Effector CD4-positive, alpha-beta T cell (primary cell): ENCODE data around the gene HDAC7.

Source experiments
- DNase-seq: peaks from one replicate; pipeline ENCODE4 v3.0.0-alpha.2; 2020

Gene HDAC7

DNA sequence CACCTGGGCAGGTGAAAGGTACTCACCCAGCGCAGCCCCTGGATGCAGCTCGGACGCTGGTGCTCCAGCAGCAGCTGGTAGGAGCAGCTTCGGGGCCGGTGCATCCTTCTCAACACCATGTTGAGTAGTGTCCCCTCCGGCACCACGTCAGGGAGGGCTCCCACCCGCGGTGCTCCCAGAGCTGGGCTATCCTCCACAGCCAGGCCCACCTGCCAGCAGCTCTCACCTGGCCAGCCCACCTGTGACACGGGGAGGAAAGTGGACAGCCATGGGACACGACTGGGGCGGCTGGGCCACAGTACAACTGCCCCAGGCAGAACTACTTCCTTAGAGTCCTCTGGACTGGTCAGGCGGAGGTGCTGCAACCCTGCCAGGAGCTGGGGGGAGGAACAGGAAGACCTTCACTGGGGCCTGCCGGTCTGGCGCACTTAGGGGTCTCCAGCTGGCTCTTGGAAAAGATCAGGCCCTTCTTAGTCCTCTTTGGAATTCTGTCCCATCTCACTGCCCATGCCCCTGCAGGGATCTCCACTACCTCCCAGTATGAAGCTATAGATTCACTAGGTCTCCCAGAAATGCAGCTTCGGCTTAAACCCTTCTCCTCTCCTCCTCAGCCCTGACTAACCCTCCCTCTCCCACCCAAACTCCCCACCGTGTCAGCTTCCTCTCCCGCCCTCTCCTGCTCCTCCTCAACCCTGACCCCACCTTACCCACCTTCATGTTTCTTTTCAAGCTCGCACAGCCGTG, 61.7 kb downstream of the HDAC7 start:
- no peak for DNase-seq

DNA sequence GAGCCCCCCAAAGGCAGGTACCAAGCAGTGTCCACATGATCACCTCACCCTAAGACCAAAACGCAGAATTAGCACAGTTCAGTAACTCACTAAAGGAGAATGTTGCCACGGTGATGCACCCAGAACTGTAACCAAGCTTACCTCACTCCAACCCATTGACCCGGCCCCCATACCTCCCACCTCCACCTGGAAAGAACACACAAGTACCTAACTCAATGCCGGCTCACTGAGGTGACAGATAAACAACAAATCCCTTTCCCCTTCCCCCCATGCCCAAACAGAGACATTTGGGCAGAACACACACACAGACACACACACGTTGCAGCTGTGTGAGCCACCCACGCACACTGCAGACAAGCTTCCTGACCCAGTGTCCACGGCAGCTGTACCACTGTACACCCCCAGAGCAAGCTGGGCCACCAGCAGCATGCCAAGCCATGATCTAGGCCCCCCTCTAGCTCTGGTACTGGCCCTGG, 62.3 kb downstream of the HDAC7 start:
- DNase-seq: no peak

DNA sequence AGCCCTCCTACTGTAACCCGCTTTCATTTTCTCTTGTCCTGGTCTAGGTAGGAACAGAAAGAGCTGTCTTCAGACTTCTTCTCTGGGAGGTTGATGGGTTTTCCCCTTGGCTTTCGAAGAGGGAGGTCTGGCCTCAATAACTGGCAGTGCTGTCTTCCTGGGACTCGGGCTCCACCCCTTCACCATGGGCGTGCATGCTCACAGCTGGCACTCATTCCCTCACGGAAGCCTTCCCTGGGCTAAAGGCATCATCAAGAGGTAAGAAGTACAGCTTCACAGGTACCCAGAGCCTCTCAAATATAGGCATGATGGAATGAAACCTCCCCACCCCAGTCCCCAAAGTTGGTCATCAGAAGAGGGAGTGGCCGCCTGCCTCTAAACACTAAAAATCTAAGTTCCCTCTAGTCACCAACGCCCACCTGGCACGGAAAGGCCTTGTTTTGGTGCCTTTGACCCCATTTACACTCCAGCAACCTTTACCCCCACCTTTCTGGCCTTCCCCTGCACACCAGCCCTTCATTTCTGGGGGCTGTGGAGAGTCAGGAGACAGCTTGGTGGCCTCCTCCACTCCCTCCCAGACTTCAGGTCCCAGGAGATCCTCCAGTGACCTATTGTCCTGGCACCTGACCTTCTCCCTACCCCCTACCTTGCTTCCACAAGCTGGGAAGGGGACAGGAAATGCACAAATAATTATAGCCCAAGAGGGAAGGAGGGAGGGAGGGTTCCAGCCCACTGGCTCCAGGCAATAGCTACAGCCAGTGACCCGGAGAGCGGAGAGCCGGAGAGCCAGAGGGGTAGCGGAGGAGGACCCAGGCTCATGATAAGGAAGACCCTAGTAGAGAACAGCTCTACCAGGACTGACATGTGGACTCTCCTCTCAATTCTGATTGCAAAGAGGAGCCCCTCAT, 63.8 kb downstream of the HDAC7 start:
- no peak for DNase-seq

DNA sequence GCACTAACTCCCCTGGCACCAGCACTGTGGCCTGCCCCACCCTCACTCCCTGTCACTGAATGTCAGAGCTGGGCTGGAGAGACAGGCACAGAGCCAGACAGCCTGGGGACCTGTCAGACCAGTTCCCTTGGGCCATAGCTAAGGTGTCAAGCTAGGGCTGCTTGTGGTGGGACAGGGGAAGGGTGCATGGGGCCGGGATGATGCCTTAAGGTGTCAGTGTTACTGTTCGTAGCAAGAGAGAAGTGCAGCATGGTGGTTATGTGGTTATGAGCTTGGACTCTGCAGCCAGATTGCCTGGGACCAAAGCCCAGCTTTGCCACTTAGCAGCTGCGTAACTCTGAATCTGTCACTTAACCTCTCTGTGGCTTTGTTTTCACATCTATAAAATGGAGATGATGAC, 64.8 kb downstream of the HDAC7 start:
- no peak for DNase-seq

DNA sequence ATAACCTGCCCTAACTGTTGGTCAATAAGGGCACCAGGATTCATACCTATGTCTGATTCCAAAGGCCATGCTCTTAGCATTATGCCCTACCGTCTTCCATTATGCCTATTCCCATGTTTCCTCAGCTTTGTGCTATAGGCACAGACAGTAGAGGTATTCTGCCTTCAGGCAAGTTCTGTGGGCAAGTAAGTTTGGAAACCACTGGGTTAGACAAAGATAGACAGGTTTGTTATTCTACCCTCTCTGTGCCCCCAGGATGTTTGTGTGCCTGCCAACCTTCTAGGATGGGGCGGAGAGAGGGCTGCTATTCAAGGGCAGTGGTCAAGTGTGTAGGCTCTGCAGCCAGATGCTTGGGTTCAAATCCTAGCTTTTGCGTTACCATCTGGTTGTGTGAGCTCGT, 65.6 kb downstream of the HDAC7 start:
- no peak for DNase-seq

DNA sequence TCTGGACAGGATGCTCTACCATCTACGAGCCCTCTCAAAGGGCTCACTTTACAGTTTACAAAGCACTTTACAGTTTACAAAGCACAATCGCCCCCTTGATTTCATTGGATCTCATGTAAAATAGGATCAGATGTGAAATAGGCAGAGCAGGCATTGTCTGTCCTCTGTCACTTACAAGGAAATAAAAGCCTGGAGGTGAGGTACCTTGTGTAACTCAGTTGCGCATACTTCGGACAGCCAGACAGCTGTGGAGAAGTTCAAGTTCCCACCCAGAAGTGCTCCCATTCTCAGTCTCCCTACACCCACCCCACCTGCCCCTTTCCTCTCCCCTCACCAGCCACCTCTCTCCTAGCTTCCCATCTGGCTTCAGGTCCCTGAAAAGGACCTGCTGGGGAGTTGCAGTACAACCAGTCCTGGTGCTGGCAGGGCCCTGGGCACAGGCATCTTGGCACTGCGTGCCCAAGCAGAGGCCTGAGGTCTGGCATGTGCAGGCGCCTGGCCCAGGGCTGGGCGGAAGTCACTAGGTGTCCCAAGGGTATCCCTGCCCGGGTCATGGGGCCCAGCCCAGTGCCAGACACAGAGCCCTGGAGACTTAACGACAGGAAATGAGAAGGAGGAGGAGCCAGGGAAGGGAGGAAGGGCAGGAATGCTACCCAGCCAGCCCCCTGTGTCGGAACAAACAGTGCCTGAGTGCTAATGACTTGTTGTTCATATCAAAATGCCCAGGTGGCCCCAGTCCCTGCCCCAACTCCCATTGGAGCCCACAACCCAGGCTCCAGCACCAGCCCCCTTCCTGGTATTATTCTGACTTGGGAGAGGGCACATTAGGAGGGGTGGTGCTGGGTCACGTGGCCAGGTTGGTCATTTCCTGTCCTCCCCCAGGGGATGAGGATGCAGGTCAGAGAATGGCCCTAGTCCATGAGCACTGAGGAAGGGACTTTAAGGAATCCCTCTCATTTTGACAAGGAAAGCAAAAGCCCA, 66.4 kb downstream of the HDAC7 start:
- DNase-seq: no peak

DNA sequence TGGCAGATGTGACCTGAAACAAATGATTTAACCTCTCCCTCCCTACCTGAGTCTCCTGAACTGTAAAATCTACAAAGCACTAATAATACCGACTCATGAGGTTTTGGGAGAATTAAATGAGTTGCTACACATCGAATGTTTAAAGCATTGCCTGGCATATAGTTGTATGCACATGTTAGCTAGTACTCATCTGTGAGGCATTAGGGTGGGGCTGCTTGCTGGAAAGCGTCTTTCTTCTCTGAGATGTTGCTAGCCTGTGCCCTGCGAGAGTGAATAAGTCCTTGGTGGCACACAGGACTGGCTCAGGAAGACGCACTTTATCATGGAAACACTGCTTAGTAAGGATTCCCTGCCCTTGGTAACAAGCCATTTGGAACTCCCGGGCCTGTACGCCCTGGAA, 67.2 kb downstream of the HDAC7 start:
- no peak for DNase-seq

DNA sequence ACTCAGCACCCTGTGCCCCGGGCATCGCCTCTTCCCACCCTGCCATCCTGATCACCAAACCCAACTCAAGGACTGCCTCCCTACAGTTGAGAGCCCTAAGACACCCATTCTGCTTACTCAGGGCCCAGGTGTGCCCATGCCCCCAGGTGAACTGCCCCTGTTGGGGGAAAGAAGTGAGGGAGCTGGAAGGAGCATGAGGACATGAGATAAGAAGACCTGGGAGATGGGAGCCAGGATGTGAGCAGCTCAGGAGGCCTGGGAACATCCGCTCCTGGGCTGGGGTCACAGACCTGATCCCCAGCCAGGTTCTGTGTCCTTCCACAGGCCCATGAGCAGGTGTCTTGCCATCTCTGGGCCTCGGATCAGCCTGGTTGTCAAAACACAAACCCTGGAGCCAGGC, 67.6 kb downstream of the HDAC7 start:
- no peak for DNase-seq

DNA sequence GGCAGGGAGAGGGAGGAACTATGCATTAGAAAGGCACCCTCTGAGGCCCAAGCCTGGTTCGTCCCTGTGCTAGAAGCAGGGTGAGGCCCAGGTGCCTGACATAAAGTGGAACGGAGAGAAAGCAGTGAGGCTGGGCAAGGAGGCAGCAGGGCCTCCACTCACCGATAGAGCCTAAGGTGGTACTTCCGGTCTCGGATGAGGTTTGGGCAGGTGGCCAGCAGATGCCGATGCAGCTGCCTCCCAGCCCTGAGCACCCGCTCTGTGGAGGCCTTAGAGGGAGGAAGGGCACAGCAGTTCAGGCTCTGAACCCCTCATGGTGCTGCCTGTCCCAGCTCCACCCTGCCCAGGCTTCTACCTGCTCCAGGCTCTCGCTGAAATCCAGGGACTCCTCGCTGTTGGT, 68.1 kb downstream of the HDAC7 start:
- no peak for DNase-seq

DNA sequence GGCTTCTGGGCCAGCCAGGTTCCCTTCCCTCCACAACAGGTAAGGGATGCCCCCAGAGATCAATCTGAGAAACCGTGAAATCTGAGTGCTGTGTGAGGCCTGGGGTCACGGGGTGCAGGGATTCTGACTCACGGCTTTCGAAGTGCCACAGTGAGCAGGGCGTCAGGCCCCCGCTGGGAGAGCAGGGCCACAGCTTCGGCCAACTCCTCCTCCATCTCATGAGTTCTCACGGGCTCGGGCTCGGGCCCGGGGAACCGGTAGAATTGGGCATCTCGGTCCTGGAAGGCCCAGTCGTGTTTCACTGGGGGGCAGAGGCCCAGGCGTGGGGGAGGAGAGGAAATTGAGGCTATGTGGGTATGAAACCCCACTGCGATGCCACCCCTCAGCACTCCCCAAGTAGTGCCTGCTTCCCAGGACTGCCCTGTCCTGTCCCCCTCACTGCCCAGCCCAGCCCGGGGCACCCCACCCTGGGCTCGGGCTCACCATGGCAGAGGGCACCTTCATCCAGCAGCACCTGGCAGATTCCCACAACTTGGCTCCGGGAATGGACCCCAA, 68.7 kb downstream of the HDAC7 start:
- DNase-seq: no peak

DNA sequence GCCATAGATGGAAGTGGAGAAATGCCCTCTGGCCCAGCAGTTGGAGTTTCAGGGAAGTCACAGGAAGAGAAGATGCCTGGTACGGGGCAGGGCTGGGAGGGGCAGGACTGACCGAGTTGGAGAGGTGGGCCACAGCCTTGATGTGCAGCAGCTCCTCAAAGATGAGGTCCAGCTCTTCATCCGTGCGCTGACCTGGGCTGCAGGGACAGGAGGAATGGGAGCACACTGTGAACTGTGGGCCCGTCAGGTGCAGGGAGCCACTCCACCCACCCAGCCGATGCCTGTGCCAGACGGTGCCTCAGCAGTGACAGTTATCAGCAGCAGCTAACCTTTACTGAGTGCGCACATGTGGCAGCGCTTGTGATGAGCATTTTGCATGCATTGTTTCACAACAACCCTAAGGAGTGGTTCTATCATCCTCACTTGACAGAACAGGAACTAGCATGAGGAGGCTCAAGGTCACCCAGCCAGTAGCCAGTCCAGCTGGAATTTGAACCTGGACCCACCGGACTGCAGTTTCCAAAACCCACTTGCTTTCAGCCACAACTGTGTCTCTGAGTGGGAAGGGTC, 69.4 kb downstream of the HDAC7 start:
- DNase-seq: no peak

DNA sequence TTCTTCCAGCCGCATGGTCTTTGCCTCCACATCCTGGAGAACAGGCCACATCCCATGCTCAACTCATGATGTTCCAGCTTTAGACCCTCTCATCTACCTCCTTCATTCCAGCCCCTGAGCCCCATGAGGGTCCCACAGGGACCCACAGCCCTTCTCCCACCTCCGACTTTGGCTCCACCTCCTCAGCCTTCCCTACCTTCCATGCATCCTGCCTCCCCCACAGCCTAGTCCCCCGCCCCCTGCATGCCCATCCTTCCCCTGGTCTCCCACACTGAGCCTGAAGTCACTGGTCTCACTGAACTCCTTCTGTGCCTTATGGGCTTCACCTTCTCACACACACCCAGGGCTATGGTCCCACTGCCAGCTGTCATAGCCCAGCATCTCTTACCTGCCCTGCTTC, 70.8 kb downstream of the HDAC7 start:
- DNase-seq: no peak

DNA sequence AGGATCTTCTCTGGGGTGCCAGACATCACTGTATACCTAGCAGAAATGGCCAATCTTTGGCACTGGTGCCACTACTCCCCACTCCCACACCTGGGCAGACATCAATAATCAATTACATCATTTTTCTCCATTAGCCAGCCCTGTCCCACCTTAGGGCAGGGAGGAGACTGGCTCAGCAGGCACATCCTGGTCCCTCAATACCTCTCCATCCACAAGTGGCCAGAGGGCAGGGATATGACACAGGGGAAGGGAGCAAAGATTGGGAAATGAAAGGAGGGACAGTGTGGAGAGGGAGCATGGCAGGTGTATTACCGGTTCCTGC, 71.2 kb downstream of the HDAC7 start:
- no peak for DNase-seq

DNA sequence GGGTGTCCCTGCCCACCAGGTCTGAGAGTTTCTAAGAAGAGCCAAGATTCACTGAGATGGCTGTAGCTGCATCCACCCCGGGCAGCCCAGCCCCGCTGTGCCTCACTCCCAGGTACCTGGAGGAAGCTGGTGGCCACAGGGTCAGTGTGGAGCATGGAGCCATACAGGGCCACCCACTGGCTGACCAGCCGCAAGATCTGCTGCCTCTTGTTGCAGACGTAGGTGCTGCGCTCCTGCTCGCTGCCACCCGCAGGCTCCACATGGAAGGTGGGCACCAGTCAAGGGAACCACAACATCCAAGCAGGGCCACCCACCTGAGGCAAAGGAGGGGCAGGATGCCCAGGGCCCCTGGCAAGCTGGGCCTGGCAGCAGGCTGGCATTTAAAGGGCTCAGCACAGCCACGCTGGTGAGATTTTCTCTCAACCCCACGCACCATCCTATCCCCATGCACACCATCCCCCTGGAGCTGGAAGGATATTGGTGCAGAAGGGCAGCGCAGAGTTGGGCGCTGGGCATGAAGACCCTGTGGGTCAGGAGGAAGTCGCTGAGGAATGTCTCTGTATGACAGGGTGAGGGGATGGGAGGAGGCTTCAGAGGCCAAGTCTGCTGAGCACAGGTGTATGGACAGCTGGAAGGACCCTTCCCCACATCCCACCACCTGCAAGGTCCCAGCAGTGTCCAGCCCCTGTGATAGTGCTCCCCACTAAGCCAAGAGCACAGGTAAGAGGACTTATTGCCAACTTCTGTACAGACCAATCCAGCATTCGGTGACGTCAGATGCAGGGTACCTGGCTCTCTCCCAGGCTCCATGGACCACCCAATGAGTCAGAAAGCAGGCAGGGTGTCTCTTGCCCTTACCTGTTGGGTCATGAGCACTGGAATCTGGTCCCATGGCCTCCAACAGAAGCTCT, 71.9 kb downstream of the HDAC7 start:
- no peak for DNase-seq

DNA sequence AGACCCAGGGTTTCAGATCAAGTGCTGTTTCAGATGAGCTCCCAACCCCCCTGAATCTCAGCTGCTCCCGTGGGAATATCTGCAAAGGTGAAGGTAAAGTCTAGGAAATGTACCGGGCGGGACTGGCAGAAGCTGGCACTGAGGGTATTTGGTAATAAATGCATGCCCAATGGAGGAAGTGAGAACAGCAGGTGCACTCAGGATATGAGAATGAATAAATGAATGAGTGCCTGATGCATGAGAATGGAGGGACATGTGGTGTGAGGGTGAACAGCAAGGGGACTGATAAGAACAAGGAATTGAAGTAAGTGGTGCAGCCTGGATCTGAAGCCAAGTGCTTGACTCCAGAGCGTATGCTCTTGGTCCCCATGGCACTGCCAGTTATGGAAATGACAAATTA, 72.6 kb downstream of the HDAC7 start:
- no peak for DNase-seq

DNA sequence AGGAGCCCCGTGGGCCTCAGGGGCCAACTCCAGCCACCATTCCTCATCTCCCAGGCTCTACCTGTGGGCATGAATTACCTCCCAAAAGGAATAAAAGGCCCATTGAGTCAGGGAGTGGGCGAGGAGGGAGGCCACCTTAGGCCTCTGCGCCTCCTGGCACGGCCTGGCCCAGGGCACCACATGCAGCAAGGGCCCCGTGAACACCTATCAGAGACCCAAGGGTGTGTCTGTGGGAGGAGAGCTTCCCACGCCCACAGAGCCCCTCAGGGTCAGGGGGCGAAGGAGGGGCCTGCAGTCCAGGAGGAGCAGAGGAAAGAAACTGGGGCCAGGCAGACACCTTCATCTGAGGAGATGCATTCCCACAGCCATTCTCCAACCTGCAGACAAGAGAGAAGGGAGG, 73.2 kb downstream of the HDAC7 start:
- no peak for DNase-seq

DNA sequence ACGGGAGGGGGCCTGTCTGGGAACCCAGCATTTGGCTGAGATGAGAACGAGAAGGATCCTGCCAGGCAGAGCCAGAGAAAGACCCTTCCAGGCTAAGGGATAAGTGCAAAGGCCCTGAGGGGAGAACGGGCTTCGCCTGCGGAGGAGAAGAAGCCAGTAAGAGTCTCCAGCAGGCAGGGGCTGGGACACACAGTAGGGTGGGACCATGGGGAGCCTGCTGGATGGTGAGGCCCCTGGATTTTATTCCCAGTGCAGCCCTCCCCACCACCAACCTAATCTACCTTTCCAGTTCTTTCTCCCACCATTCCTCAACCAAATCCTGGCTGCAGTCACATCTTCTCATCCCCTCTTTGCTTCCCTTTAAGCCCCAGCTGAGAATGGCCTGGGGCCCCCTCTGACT, 73.6 kb downstream of the HDAC7 start:
- DNase-seq: no peak

DNA sequence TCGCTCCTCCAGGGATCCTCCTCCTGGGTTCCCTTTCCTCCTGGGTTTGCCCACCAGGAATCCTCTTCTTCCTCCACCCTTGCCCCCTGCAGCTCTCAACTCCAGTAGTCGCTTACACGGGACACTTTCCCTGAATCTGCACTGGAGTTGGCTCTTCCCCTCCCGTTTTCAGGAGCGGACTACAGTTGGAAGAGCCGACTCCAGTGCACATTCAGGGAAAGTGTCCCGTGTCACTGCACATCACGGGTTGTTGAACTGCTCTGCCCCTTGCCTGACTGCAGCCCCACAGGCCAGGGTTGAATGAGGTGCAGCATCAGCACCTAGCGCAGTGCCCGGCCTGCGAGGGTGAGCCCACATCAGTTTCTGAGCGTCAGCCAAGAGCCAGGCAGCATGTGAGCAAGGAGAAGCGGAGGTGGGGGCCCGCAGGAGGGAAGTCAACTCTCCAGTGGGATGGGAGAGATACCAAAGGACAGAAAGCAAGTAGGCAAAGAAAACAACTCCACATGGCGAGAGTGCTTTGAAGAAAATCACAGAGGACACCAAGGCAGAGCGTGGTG, 74.1 kb downstream of the HDAC7 start:
- no peak for DNase-seq

DNA sequence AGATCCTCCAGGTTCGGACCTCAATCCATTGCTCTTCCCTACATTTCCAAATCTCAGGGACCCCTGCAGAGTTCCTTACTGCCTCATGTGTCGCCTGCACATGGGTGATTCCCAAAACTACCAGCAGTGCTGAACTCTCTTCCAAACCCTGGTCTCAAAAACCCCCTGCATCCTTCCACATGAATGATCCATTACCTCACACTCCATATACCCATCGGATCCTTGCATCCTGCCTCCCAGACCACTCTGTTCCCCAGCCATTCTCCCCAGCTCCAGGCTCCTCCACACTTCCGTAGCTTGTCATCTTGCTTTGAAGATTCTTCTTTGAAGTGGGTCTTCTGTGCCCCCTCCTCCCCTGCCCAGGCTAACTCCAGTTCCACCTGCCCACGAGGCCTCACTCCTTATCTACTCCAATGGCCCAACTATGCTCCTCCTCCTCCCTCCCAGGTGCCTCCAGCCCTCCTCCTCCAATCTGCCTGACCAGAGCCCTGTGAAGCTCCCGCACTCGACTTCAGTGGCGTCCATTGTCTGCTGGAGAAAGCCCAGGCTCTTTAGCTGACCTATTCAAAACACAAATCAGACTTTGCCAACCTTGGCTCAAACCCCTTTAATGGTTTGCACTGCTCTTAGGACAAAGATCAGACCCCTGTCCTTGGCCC, 74.8 kb downstream of the HDAC7 start:
- no peak for DNase-seq

DNA sequence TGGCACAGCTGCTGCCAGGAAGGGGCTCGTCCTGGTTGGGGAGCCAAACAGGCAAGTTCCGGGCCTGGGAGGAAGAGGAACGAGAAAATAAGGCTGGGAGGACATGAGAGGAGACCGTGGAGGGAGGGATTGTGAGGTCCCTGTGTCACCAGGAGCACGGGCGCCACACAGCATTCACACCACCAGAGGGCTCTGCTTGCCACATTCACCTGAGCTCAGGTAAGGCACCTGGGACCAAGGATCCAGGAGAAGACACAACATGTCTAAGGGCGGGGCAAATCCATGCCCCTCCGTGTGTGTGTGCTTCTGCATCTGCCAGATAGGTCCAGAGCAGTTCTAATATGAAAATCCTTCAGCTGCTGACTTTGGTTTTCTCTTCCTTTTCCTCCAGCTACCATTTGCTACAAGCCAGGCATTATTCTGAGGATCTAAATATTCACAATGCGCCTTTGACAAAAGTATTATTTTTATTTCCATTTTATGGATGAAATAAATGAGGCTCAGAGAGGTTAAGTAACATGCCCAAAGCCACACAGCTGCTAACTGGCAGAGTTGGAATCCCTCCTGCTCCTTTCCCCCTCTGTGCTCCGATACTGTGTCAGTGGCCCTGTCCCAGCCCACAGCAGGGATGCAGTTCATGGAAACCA, 75.6 kb downstream of the HDAC7 start:
- peak; percentile 50 for DNase-seq
